Parathyroid adenoma (tissue), 2 donors: ENCODE measurements around the gene ONECUT2.

Experiments used
- H2AFZ ChIP-seq: fragments of 300-600 bp; sonication (generic); one replicate; pipeline ENCODE4 v1.7.0; 2017; ENCODE audit warnings: antibody characterized with exemption, mild to moderate bottlenecking
- H3K27ac ChIP-seq: fragments of 300-600 bp; sonication (generic); one replicate; pipeline ENCODE4 v1.7.0; 2017
- H3K27me3 ChIP-seq: fragments of 300-600 bp; sonication (generic); one replicate; pipeline ENCODE4 v1.7.0; 2017; ENCODE audit warnings: low read length; ENCODE audit not compliant: control insufficient read depth, insufficient read depth
- H3K36me3 ChIP-seq: fragments of 300-600 bp; sonication (generic); one replicate; pipeline ENCODE4 v1.7.0; 2017; ENCODE audit warnings: low read length; ENCODE audit not compliant: control insufficient read depth, insufficient read depth
- H3K4me1 ChIP-seq: fragments of 300-600 bp; sonication (generic); one replicate; pipeline ENCODE4 v1.7.0; 2017; ENCODE audit warnings: control low read depth
- H3K4me2 ChIP-seq: fragments of 300-600 bp; sonication (generic); one replicate; pipeline ENCODE4 v1.7.0; 2017; ENCODE audit warnings: low read length
- H3K4me3 ChIP-seq: fragments of 300-600 bp; sonication (generic); one replicate; pipeline ENCODE4 v1.7.0; 2017; ENCODE audit warnings: low read depth, low read length
- H3K79me2 ChIP-seq: fragments of 300-600 bp; sonication (generic); one replicate; pipeline ENCODE4 v1.7.0; 2017; ENCODE audit warnings: control low read depth
- H3K9ac ChIP-seq: fragments of 300-600 bp; sonication (generic); one replicate; pipeline ENCODE4 v1.7.0; 2017; ENCODE audit warnings: mild to moderate bottlenecking
- H3K9me3 ChIP-seq: fragments of 300-600 bp; sonication (generic); one replicate; pipeline ENCODE4 v1.7.0; 2017; ENCODE audit warnings: low read length; ENCODE audit not compliant: control insufficient read depth
- TF ChIP-seq, protein P1 (sequence below): fragments of 300-600 bp; sonication (generic); IDR thresholded peaks from one replicate; pipeline ENCODE4 v1.7.0; 2017; ENCODE audit warnings: antibody characterized with exemption, mild to moderate bottlenecking
- donor health status: primary hyperparathyroidism.

Gene ONECUT2

GRCh38 chr18:57397440-57398132 lies 37.6 kb upstream of the ONECUT2 start:
- no peak overlapping the region for H3K9ac ChIP-seq
- H3K4me2 ChIP-seq: no peak overlapping the region
- no peak overlapping the region for H3K27ac ChIP-seq
- TF ChIP-seq, protein P1, sequence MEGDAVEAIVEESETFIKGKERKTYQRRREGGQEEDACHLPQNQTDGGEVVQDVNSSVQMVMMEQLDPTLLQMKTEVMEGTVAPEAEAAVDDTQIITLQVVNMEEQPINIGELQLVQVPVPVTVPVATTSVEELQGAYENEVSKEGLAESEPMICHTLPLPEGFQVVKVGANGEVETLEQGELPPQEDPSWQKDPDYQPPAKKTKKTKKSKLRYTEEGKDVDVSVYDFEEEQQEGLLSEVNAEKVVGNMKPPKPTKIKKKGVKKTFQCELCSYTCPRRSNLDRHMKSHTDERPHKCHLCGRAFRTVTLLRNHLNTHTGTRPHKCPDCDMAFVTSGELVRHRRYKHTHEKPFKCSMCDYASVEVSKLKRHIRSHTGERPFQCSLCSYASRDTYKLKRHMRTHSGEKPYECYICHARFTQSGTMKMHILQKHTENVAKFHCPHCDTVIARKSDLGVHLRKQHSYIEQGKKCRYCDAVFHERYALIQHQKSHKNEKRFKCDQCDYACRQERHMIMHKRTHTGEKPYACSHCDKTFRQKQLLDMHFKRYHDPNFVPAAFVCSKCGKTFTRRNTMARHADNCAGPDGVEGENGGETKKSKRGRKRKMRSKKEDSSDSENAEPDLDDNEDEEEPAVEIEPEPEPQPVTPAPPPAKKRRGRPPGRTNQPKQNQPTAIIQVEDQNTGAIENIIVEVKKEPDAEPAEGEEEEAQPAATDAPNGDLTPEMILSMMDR: no peak
- H3K27me3 ChIP-seq: no peaks in the 10 kb centered on the region
- no peaks in the 10 kb centered on the region for H3K9me3 ChIP-seq
- no peak overlapping the region for H2AFZ ChIP-seq
- no peaks in the 10 kb centered on the region for H3K79me2 ChIP-seq
- H3K36me3 ChIP-seq: no peaks in the 10 kb centered on the region
- no peak overlapping the region for H3K4me3 ChIP-seq
- H3K4me1 ChIP-seq: no peaks in the 10 kb centered on the region

DNA sequence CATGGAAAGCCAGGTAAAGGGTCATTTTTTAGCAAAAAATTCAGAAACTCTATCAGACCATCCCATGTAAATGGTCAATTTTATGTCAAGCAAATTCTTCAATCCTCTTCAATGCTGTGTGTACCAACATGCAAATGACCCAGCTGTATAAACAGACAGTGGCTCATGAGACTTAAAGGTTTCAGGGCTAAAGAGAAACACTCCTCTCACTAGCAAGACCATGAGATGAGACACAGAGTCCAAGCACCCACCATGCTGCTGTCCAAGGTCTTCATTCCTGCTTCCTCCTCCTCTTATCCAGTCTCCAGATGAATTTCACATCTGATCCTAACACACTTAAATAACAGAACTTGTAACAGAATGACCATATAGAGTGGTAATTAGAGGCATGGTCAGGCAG lies 30.8 kb upstream of the ONECUT2 start:
- Histone ChIP-seq H3K27me3 (no peaks in the 10 kb centered on the region), H3K4me3 (no peak overlapping the region), H3K4me2 (no peak overlapping the region), H3K27ac (no peak overlapping the region), H3K4me1 (no peaks in the 10 kb centered on the region), H3K79me2 (no peaks in the 10 kb centered on the region), H3K36me3 (no peaks in the 10 kb centered on the region), H2AFZ (no peak overlapping the region), H3K9ac (no peak overlapping the region), H3K9me3 (no peaks in the 10 kb centered on the region)
- TF ChIP-seq, protein P1: no peak

DNA sequence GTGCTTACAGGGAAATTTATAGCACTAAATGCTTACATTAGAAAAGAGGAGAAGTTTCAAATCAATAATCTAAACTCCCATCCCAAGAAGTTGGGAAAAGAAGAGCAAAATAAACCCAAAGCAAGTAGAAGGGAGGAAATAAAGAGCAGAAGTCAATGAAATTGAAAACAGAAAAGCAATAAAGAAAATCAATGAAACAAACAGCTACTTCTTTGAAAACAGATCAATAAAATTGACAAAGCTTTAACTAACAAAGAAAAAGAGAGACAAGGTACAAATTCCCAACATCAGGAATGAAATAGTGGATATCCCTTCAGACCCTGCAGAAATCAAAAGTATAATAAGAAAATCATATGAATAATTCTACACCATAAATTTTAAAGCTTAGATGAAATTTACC lies 25.5 kb upstream of the ONECUT2 start:
- TF ChIP-seq, protein P1: no peak
- Histone ChIP-seq H3K79me2 (no peaks in the 10 kb centered on the region), H3K27me3 (no peaks in the 10 kb centered on the region), H3K4me2 (no peak overlapping the region), H3K36me3 (no peaks in the 10 kb centered on the region), H3K9me3 (no peaks in the 10 kb centered on the region), H3K9ac (no peak overlapping the region), H3K4me3 (no peak overlapping the region), H3K4me1 (no peaks in the 10 kb centered on the region), H3K27ac (no peak overlapping the region), H2AFZ (no peak overlapping the region)

GRCh38 chr18:57410749-57411148 lies 24.4 kb upstream of the ONECUT2 start:
- TF ChIP-seq, protein P1: no peak
- H3K27me3 ChIP-seq: no peaks in the 10 kb centered on the region
- no peaks in the 10 kb centered on the region for H3K36me3 ChIP-seq
- H3K79me2 ChIP-seq: no peaks in the 10 kb centered on the region
- no peaks in the 10 kb centered on the region for H3K9me3 ChIP-seq
- no peak overlapping the region for H2AFZ ChIP-seq
- H3K4me3 ChIP-seq: no peak overlapping the region
- no peaks in the 10 kb centered on the region for H3K4me1 ChIP-seq
- no peak overlapping the region for H3K4me2 ChIP-seq
- H3K27ac ChIP-seq: no peak overlapping the region
- no peak overlapping the region for H3K9ac ChIP-seq

DNA sequence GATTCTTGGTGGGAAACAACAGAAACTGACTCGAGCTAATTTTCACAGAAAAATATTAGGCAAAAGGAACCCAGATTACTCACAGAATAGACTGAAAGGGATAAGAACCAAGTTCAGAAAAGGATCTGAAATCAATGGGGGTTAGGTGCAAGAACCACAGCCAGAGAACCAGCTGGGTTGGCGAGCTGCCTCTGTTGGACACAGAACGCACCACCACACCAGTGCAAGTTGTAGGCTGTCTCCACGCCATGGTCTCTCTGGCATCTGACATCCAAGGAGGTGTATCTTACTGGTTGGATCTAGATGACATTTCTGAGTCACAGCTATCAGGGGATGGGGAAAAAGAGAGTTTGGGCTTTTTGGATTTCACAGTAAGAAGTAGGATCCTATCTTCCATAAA lies 18.6 kb upstream of the ONECUT2 start:
- no peak overlapping the region for H2AFZ ChIP-seq
- no peaks in the 10 kb centered on the region for H3K27me3 ChIP-seq
- H3K4me1 ChIP-seq: no peaks in the 10 kb centered on the region
- no peak overlapping the region for H3K4me3 ChIP-seq
- no peak overlapping the region for H3K4me2 ChIP-seq
- TF ChIP-seq, protein P1: no peak
- H3K9me3 ChIP-seq: peaks cover 1% of the 10 kb centered on the region
- no peak overlapping the region for H3K9ac ChIP-seq
- no peaks in the 10 kb centered on the region for H3K36me3 ChIP-seq
- H3K79me2 ChIP-seq: no peaks in the 10 kb centered on the region
- H3K27ac ChIP-seq: no peak overlapping the region
